ENCODE measurements around the gene LRP8. TPM values are rescaled to one million over a fixed set of nuclear protein-coding genes. Genes with fewer than 3 reads are reported as not detected.

LRP8 gene
- total RNA-seq, 4 donors from 2014 or later = 0.76 to 4.0 (median 2.0) TPM

DNA sequence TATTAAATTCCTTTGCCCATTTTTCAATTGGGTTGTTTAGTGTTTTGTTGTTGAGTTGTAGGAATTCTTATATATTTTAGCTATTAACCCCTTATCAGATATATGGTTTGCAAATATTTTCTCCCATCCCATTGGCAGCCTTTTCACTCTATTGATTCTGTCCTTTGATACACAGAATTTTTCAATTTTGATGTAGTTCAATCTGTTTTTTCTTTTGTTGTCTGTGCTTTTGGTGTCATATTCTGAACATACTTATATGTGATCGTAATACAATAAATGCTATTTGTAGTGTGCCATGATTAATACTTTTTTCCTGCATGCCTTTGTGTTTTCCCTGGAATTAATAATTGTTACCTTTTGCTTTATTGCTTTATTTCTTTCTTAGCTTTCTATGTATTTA is 7.8 kb upstream of the LRP8 start:
- TF ChIP-seq POLR2A (IDR thresholded peaks at IDR 0.05) = no peak
- TF ChIP-seq, protein P1, sequence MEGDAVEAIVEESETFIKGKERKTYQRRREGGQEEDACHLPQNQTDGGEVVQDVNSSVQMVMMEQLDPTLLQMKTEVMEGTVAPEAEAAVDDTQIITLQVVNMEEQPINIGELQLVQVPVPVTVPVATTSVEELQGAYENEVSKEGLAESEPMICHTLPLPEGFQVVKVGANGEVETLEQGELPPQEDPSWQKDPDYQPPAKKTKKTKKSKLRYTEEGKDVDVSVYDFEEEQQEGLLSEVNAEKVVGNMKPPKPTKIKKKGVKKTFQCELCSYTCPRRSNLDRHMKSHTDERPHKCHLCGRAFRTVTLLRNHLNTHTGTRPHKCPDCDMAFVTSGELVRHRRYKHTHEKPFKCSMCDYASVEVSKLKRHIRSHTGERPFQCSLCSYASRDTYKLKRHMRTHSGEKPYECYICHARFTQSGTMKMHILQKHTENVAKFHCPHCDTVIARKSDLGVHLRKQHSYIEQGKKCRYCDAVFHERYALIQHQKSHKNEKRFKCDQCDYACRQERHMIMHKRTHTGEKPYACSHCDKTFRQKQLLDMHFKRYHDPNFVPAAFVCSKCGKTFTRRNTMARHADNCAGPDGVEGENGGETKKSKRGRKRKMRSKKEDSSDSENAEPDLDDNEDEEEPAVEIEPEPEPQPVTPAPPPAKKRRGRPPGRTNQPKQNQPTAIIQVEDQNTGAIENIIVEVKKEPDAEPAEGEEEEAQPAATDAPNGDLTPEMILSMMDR (IDR thresholded peaks at IDR 0.05) = no peak
- intact Hi-C loops (cut with DNase I; ENCODE audit: low total_unique reads) = no loop called here
- no peak for DNase-seq (ENCODE audit: low spot score in 2 of 2)
- 94 to 95% methylated on average over 1 of the region's 1 CpG for WGBS, 2 donors
- H3K4me3 ChIP-seq (ENCODE audit: low read depth, poor library complexity, severe bottlenecking) = no peak overlapping the region

DNA sequence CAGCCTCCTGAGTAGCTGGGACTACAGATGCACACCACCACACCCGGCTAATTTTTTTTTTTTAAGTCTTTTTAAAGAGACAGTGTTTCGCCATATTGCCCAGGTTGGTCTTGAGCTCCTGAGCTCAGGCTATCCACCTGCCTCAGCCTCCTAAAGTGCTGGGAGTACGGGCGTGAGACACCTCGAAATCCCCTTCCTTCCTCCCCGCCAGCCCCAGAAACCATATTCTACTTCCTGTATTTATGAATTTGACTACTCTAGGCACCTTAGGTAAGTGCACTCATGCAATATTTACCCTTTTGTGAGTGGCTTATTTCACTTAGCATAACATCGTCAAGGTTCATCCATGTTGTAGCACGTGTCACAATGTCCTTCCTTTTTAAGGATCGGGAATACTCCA is 6.9 kb upstream of the LRP8 start:
- no peak for TF ChIP-seq POLR2A (IDR thresholded peaks at IDR 0.05)
- TF ChIP-seq, protein P1 (IDR thresholded peaks at IDR 0.05) = no peak
- 71 to 75% methylated on average over 9 of the region's 9 CpGs for WGBS, 2 donors
- no peak overlapping the region for H3K4me3 ChIP-seq (ENCODE audit: low read depth, poor library complexity, severe bottlenecking)
- intact Hi-C loops (cut with DNase I; ENCODE audit: low total_unique reads) = no loop called here
- no peak for DNase-seq (ENCODE audit: low spot score in 2 of 2)

DNA sequence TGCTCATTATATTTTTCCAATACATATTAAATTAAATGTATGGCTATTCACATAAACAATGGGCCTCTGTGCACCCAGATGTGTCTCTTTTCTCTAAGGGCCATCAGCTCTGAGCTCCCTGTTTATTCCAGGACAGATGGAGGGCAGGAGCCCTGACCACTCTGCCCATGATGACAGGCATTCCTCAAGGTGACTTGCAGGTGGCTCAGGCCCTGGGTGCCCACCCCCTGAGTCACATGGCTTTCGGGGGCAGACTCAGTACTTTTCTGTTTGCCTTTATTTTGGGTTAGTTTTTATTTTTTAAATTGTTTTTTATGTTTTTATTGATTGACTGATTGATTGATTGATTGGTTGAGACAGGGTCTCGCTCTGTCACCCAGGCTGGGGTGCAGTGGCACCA is 6.4 kb upstream of the LRP8 start:
- WGBS, 2 donors = 89 to 92% methylated on average over 2 of the region's 2 CpGs
- H3K4me3 ChIP-seq (ENCODE audit: low read depth, poor library complexity, severe bottlenecking) = no peak overlapping the region
- intact Hi-C loops (cut with DNase I; ENCODE audit: low total_unique reads) = no loop called here
- DNase-seq (ENCODE audit: low spot score in 2 of 2) = peak in 1 of 2 donors; percentile 6
- TF ChIP-seq, protein P1 (IDR thresholded peaks at IDR 0.05) = no peak
- no peak for TF ChIP-seq POLR2A (IDR thresholded peaks at IDR 0.05)

DNA sequence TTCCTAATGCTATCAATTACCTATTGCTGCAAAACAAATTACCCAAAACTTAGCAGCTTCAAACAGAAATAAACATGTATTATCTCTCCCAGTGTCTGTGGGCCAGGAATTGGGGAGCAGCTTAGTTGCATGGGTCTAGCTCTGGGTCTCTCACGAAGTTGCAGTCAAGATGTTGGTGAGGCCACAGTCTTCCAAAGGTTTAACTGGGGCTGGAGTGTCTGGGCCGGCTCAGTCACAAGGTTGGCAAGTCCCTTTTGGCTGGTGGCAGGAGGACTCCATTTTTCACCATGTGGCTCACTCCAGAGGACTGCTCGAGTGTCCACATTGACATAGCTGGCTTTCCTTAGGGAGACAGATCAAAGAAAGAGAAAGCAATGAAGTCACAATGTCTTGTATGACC is 5.0 kb upstream of the LRP8 start:
- H3K4me3 ChIP-seq (ENCODE audit: low read depth, poor library complexity, severe bottlenecking) = no peak overlapping the region
- TF ChIP-seq, protein P1 (IDR thresholded peaks at IDR 0.05) = no peak
- no peak for TF ChIP-seq POLR2A (IDR thresholded peaks at IDR 0.05)
- WGBS, 2 donors = 75 to 80% methylated on average over 3 of the region's 3 CpGs
- DNase-seq (ENCODE audit: low spot score in 2 of 2) = no peak
- intact Hi-C loops (cut with DNase I; ENCODE audit: low total_unique reads) = no loop called here

DNA sequence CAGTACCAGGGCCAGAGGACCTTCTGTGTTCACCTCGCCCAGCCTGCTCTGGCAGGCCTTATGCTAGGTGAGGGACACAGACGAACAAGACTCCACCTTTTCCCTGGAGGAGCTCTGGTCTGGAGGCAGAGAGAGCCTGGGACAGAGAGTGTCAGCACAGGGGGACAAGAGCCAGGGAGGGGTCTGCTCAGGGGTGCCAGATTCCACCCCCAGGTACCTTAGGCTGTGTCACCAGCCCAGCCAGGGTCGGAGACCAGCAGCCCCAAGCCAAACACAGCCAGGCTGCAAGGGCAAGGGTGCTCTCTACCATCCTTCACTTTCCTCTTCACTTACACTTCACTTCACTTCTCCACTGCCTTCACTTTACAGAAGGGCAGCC is 4.3 kb upstream of the LRP8 start:
- H3K4me3 ChIP-seq (ENCODE audit: low read depth, poor library complexity, severe bottlenecking) = no peak overlapping the region
- TF ChIP-seq, protein P1 (IDR thresholded peaks at IDR 0.05) = no peak
- TF ChIP-seq POLR2A (IDR thresholded peaks at IDR 0.05) = no peak
- intact Hi-C loops (cut with DNase I; ENCODE audit: low total_unique reads) = no loop called here
- 74 to 76% methylated on average over 3 of the region's 3 CpGs for WGBS, 2 donors
- peak in 1 of 2 donors; percentile 70 for DNase-seq (ENCODE audit: low spot score in 2 of 2)

DNA sequence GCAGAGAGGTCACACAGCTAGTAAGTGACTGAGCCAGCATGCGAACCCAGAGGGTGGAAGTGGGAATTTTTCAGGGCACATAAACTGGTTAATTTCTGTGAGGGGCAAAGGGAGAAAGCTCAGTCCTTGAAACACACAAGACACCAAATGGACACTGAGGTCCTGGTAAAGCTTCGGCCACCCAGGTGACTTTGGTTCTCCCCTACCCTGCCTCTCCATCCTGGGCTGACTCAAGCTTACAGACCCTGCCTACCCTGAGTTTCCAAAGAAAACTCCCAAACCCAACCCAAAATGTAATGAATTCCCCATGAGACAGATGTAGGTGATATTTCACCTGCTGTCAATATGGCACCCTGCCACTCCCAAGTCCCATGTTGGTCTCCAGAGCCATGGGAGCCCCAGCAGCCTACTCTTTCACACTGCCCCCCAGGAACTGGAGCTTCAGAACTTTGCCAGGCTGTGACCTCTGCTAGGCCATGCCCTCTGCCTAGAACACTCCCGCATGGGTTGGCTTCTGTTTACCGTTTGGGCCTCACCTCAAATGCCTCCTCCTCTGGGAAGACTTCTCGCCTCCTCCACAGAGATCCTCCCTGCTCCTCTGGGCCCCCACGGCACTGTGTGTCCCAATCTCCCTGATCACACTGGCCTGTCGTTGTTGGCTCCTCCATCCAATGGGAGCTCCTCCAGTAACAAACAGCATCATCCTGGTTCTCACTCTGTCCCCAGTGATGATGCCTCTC is 3.7 kb upstream of the LRP8 start:
- TF ChIP-seq POLR2A (IDR thresholded peaks at IDR 0.05) = no peak
- TF ChIP-seq, protein P1 (IDR thresholded peaks at IDR 0.05) = no peak
- H3K4me3 ChIP-seq (ENCODE audit: low read depth, poor library complexity, severe bottlenecking) = no peak overlapping the region
- WGBS, 2 donors = 89 to 95% methylated on average over 7 of the region's 7 CpGs
- DNase-seq (ENCODE audit: low spot score in 2 of 2) = no peak
- intact Hi-C loops (cut with DNase I; ENCODE audit: low total_unique reads) = no loop called here
